NT2/D1 (cell line): ENCODE results near the gene EPS15.

Experiments used
- DNase-seq: peaks from one replicate; pipeline ENCODE4 v3.0.0-alpha.2; 2011; ENCODE audit warnings: low read depth, low spot score
- H3K27me3 ChIP-seq: 2 replicates; pipeline ENCODE4 v1.6.0; 2011; ENCODE audit warnings: mild to moderate bottlenecking; ENCODE audit not compliant: insufficient read length, insufficient read depth
- H3K36me3 ChIP-seq: 2 replicates; pipeline ENCODE4 v1.6.1; 2011; ENCODE audit warnings: mild to moderate bottlenecking, low read length, mixed read lengths; ENCODE audit not compliant: insufficient read depth, insufficient read length
- H3K4me1 ChIP-seq: 2 replicates; pipeline ENCODE4 v1.5.1; 2011; ENCODE audit not compliant: insufficient read depth, insufficient read length
- H3K4me3 ChIP-seq: 2 replicates; pipeline ENCODE4 v1.5.1; 2011; ENCODE audit warnings: low read depth; ENCODE audit not compliant: insufficient read length
- H3K9ac ChIP-seq: 2 replicates; pipeline ENCODE4 v1.6.0; 2011; ENCODE audit warnings: low read depth; ENCODE audit not compliant: insufficient read length
- H3K9me3 ChIP-seq: 2 replicates; pipeline ENCODE4 v1.5.1; 2011; ENCODE audit warnings: mild to moderate bottlenecking, low read length; ENCODE audit not compliant: insufficient read depth
- SUZ12 ChIP-seq: IDR thresholded peaks from 2 replicates; pipeline ENCODE4 v1.6.1; 2011; ENCODE audit not compliant: insufficient read length, insufficient read depth; ENCODE audit errors: extremely low read depth
- YY1 ChIP-seq: IDR thresholded peaks from 2 replicates; pipeline ENCODE4 v1.6.1; 2011; ENCODE audit not compliant: insufficient read length, insufficient read depth
- ZNF274 ChIP-seq: IDR thresholded peaks from 2 replicates; pipeline ENCODE4 v1.6.1; 2011; ENCODE audit warnings: mild to moderate bottlenecking, low read depth, low read length

Gene EPS15

DNA sequence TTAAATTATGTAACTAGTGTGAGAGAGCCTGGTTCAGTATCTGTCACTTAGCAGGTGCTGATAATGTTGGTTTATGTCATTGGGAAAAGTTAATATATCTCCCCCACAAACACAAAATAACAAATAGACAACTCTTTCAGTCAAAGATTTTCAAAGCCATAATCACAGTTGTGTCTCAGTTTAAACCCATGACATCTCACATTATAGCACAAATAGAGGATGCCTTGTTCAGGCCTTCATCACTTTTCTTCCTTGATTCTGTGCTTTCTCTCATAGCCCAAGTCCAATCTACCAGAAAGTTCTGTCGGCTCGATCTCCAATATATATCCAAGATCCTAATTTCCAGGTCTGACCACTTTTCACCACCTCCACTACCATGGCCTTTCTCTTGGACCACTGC lies 6.2 kb upstream of the EPS15 start:
- TF ChIP-seq ZNF274: no peak
- no peak for TF ChIP-seq SUZ12
- no peak for TF ChIP-seq YY1
- no peak overlapping the region for H3K9ac ChIP-seq
- DNase-seq: no peak
- no peaks in the 10 kb centered on the region for H3K36me3 ChIP-seq
- no peaks in the 10 kb centered on the region for H3K9me3 ChIP-seq
- H3K4me1 ChIP-seq: no peaks in the 10 kb centered on the region
- H3K4me3 ChIP-seq: no peak overlapping the region
- no peaks in the 10 kb centered on the region for H3K27me3 ChIP-seq

DNA sequence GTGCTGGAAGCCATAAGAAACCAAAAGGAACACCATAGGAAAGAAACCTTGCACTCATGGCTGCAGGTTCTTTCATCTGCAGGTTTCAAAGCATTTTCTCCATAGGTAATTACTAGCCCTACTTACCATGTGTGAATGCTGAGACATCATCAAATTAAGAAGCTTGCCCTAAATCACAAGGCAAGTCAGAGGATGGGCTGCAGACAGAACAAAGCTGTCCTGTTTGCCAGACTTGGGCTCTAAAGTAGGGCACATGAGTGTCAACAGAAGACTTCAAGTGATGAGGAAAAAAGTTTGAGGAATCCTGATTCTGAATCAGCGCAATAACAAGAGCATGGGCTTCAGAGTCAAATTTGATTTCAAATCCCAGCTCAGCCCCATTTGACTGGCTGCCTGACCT lies 5.8 kb upstream of the EPS15 start:
- Histone ChIP-seq H3K9me3 (no peaks in the 10 kb centered on the region), H3K9ac (no peak overlapping the region), H3K4me3 (no peak overlapping the region), H3K36me3 (no peaks in the 10 kb centered on the region), H3K27me3 (no peaks in the 10 kb centered on the region), H3K4me1 (no peaks in the 10 kb centered on the region)
- no peak for TF ChIP-seq ZNF274
- TF ChIP-seq YY1: no peak
- no peak for TF ChIP-seq SUZ12
- DNase-seq: no peak

DNA sequence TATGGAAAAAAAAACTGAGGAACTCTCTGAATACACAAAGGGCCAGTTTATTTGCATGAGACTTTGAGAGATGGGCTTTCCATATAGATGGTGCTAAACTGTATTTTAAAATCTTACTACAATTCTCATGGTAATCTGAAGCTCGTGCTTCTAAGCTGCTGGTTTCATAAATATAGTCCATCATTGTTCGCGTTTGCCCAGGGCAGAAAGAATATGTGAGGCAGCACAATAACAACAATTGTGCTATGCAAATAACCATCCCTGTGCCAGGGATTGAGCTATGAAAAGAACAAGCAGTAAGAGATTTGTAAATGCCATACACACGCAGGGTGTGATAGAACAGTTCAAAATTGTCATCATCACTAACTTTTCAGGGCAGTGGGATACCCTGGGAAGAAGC lies 4.9 kb upstream of the EPS15 start:
- H3K27me3 ChIP-seq: no peaks in the 10 kb centered on the region
- no peaks in the 10 kb centered on the region for H3K36me3 ChIP-seq
- TF ChIP-seq ZNF274 (no peak), SUZ12 (no peak), YY1 (no peak)
- no peaks in the 10 kb centered on the region for H3K9me3 ChIP-seq
- H3K4me1 ChIP-seq: no peaks in the 10 kb centered on the region
- H3K9ac ChIP-seq: no peak overlapping the region
- DNase-seq: no peak
- H3K4me3 ChIP-seq: no peak overlapping the region

DNA sequence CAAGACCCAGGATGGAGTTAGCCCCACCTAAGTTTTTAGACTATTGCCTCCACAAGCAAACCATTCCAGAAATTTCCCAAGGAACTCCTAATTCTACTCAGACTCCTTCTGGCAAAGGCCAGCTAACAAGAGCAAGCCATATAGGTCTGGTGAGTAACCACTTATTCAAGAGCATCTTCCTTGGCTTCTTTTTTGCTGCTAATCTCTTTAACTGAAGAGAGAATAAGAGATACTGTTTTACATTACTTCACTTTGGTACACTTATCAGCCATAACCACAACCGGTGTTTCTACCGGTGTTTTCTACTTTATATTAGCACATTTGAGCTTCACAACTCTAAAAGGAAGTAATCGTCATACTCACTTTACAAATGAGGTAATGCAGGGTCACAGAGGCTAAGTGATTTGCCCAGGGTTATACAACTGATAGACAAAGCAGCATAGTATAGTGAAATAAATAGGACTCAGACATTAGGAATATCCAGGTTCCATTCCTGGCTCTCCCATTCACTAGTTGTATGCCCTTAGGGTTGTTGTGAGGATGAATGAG lies 1.7 kb upstream of the EPS15 start:
- Histone ChIP-seq H3K27me3 (no peaks in the 10 kb centered on the region), H3K9ac (no peak overlapping the region), H3K4me1 (no peaks in the 10 kb centered on the region), H3K36me3 (no peaks in the 10 kb centered on the region), H3K9me3 (no peaks in the 10 kb centered on the region), H3K4me3 (no peak overlapping the region)
- TF ChIP-seq ZNF274: no peak
- TF ChIP-seq YY1: no peak
- TF ChIP-seq SUZ12: no peak
- DNase-seq: no peak

DNA sequence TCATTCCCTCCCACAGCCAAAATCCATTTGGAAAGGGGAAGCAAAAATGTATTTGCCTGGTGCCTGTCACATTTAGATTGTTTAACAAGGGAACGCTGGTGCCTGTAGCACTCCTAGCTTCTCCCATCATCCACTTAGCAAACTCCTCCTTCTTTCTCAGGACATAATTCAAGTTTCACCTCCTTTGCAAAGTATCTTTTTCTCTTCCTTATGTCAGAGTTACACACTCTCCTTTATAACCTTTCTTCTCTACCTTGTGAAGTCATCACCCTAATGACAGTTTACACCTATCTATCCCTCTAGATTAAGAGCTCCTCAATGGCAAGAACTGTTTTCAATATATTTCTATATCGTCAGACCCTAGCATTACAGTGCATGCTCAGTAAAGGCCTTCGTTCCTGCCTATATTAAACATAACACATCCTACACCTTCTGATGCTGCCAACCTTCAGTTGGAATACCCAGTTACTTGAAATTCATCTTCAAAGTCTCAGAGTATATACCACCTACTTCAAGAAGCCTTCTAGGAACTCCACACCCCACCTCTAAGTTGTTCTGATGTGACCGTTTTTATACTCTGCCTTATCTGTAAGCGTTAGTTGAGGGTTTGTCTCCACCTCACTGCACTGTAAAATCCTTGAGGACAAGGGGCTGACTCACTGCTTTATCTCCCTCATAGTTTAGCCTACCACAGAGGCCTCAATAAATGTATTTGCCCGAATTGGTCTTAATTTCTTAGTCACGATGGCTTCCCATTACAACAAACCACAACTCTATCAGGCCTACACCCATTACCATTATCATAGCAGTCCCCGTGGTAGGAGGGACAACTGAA lies 1.0 kb upstream of the EPS15 start:
- H3K36me3 ChIP-seq: no peaks in the 10 kb centered on the region
- no peak for DNase-seq
- no peak overlapping the region for H3K4me3 ChIP-seq
- H3K27me3 ChIP-seq: no peaks in the 10 kb centered on the region
- no peaks in the 10 kb centered on the region for H3K9me3 ChIP-seq
- H3K9ac ChIP-seq: no peak overlapping the region
- H3K4me1 ChIP-seq: no peaks in the 10 kb centered on the region
- TF ChIP-seq SUZ12: no peak
- TF ChIP-seq ZNF274: no peak
- TF ChIP-seq YY1: no peak

DNA sequence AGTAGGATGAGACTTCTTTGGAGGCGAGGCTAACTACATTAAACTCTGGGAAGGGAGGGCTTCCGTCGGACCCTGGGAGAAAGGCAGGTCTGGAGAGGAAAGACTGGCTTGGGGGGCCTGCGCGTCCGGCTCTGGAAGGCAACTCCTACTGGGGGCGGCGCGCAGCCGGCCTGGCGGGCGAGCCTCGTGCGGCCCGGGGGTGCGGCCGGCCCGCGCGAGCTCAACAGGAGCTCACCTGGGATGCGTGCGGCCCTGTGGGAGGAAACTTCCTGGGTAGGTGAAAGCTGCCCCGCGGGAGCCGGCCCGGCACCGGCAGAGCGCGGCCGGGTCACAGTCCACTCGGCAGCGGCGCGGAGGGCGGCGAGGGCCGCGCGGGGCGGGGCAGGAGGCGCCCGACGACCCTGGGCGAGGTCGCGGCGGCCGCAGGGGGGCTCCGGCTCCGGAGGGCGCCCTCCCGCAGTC lies 449 bp downstream of the EPS15 start:
- H3K27me3 ChIP-seq: no peaks in the 10 kb centered on the region
- no peaks in the 10 kb centered on the region for H3K4me1 ChIP-seq
- TF ChIP-seq SUZ12: no peak
- TF ChIP-seq ZNF274: no peak
- TF ChIP-seq YY1: no peak

DNA sequence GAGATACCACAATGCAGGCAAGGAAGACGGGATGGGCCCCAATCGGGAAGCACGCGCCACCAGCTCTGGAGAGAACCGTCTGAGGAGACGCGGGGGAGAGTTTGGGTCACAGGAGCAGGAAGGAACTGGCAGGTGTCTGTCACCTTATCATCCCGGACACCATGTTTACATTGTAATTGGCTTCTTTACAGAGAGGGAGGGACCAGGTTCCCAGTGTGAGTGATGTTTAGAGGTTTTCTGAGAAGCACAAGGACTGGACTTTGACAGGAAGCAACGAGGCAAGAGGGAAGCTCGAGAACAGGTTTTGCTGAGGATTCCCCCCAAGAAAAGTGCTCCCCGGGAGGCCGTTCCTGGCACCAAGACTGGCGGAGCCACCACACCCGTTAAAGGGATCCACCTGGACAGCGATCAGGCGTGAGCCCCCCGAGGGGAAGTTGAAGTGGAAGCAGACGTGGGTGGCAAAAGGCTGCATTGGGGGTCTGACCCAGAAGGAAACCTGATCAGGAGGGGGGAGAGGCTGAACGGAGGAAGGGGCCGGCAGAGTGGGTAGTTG lies 957 bp downstream of the EPS15 start:
- Histone ChIP-seq H3K36me3 (no peaks in the 10 kb centered on the region), H3K9ac (peak overlapping the region; percentile 88), H3K9me3 (no peaks in the 10 kb centered on the region), H3K4me3 (peak overlapping the region; percentile 79), H3K27me3 (no peaks in the 10 kb centered on the region), H3K4me1 (no peaks in the 10 kb centered on the region)
- TF ChIP-seq ZNF274 (no peak), SUZ12 (no peak), YY1 (peak; percentile 7)
- DNase-seq: peak; percentile 20

More for the DNA sequence above, 449 bp downstream of the EPS15 start:
- DNase-seq: peak; percentile 30
- Histone ChIP-seq H3K36me3 (no peaks in the 10 kb centered on the region), H3K4me3 (peak overlapping the region; percentile 79), H3K9ac (peak overlapping the region; percentile 88), H3K9me3 (no peaks in the 10 kb centered on the region)
